Measurements from ENCODE around the gene CRCP. TPM values are rescaled to one million over a fixed set of nuclear protein-coding genes. Genes with fewer than 3 reads are reported as not detected.
"Not testable (repeated sequence)": the region's sequence is repeated elsewhere in the genome, so short reads cannot be mapped to it uniquely, and the experiment has no call there.

CRCP gene
- total RNA-seq, 1 donor from 2014 or later: 23.2 TPM

DNA sequence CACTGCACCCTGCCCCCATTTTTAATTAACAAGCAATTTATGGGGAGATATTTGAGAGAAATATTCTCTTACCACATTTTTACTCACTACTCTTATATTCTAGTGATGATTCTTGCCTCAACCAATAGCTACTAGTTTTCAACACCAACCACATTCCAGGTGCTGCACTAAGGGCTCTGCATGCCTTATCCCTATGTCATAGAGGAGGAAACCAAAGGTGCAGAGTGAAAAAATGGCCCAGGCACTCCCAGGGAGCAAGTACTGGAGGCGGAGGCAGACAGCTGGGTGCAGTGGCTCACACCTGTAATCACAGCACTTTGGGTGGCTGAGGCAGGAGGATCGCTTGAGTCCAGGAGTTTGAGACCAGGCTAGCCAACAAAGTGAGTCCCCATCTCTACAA is 55.0 kb downstream of the CRCP start:
- H3K27ac ChIP-seq (replicated peaks): no peak overlapping the region
- DNase-seq: no peak
- TF ChIP-seq, protein P1, sequence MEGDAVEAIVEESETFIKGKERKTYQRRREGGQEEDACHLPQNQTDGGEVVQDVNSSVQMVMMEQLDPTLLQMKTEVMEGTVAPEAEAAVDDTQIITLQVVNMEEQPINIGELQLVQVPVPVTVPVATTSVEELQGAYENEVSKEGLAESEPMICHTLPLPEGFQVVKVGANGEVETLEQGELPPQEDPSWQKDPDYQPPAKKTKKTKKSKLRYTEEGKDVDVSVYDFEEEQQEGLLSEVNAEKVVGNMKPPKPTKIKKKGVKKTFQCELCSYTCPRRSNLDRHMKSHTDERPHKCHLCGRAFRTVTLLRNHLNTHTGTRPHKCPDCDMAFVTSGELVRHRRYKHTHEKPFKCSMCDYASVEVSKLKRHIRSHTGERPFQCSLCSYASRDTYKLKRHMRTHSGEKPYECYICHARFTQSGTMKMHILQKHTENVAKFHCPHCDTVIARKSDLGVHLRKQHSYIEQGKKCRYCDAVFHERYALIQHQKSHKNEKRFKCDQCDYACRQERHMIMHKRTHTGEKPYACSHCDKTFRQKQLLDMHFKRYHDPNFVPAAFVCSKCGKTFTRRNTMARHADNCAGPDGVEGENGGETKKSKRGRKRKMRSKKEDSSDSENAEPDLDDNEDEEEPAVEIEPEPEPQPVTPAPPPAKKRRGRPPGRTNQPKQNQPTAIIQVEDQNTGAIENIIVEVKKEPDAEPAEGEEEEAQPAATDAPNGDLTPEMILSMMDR (IDR thresholded peaks at IDR 0.05; ENCODE audit: borderline replicate concordance): no peak
- no peaks in the 10 kb centered on the region for H3K27me3 ChIP-seq (ENCODE audit: low read depth)
- H3K4me3 ChIP-seq: no peak overlapping the region
- H3K36me3 ChIP-seq: no peaks in the 10 kb centered on the region
- no peaks in the 10 kb centered on the region for H3K9me3 ChIP-seq (replicated peaks)
- H3K4me1 ChIP-seq: peaks cover 22% of the 10 kb centered on the region
- intact Hi-C loops (cut with micrococcal nuclease): no loop called here

DNA sequence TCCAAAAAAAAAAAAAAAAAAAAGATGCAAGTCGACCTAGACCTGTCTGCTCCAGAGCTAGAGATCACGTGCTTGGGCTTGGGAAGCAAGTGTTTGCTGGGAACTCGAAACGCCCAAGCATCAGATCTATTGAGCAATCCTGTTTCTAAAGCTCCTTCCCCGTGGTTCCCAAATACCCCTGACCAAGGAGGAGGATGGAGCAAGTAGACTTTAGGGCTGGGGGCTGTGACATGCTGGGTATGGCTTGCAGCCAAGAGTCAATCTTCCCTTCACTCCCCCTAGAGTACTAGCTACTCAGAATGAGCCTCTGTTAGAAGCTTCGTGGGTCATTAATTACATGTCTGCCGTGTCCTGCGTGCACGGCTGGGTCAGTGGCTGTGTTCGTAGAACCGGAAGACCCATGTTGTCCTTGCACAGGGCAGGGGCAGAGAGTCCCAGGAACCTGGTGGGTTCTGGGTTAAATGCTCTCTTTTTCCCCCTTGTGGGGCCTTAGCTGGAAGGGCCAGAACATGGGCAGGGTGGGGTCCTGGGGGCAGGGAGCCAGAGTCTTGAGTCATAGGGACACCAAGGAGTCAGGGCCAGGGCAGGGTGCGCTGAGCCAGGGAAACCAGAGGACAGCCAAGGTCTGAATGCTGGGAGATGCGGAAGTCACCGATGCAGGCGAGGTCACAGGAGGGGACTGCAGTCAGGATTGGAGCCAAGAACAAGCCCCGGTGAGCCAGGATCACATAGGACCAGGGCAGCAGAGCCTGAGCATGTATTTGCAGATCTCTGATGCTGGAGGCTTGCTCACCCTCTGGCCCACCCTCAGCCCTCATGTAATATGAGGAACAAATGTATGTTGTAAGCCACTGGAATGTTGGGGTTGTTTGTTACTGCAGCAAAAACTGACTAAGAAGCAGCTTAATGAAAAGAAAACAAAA is 55.9 kb downstream of the CRCP start:
- DNase-seq: peak; percentile 80
- no peaks in the 10 kb centered on the region for H3K36me3 ChIP-seq
- H3K27me3 ChIP-seq (ENCODE audit: low read depth): no peaks in the 10 kb centered on the region
- H3K27ac ChIP-seq (replicated peaks): peak overlapping the region; percentile 80
- TF ChIP-seq, protein P1 (IDR thresholded peaks at IDR 0.05; ENCODE audit: borderline replicate concordance): no peak
- peaks cover 22% of the 10 kb centered on the region for H3K4me1 ChIP-seq
- H3K4me3 ChIP-seq: no peak overlapping the region
- intact Hi-C loops (cut with micrococcal nuclease): no loop called here
- no peaks in the 10 kb centered on the region for H3K9me3 ChIP-seq (replicated peaks)

DNA sequence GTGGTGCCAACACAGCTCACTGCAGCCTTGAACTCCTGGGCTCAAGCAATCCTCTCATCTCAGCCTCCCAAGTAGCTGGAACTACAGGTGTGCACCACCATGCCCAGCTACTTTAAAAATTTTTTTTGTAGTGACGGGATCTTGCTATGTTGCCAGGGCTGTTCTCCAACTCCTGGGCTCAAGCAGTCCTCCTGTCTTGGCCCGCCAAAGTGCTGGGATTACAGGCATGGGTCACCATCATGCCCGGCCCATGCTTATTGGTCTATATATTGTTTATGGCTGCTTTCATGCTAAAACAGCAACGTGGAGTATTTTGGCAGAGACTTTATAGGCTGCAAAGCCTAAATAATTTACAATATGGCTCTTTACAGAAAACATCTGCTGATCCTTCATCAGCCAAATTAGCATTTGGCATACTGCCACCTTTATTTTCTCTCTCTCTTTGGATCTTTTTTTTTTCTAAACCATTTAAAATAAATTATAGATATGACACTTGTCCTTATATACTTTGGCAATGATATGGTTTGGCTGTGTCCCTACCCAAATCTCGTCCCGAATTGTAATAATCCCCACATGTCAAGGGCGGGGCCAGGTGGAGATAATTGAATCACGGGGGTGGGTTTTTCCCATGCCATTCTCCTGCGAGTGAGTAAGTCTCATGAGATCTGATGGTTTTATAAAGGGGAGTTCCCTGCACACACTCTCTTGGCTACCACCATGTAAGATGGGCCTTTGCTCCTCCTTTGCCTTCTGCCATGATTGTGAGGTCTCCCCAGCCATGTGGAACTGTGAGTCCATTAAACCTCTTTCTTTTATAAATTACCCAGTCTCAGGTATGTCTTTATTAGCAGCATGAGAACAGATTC is 58.1 kb downstream of the CRCP start:
- DNase-seq; intact Hi-C loops (cut with micrococcal nuclease); H3K4me3 ChIP-seq: not testable (repeated sequence)

DNA sequence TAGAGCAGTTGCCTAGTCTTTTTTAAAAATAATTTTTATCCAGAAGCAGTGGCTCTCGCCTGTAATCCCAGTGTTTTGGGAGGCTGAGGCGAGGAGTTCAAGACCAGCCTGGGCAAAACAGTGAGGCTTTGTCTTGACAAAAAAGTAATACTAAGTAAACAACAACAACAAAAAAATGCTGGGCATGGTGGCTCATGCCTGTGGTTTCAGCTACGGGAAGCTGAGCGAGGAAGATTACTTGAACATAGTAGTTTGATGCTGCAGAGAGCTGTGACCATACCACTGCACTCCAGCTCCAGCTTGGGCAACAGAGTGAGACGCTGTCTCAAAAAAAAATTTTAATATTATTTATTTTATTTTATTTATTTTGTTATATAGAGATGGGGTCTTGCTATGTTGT is 59.2 kb downstream of the CRCP start:
- no peak for DNase-seq
- Histone ChIP-seq H3K27me3 (ENCODE audit: low read depth) (no peaks in the 10 kb centered on the region), H3K27ac (replicated peaks) (no peak overlapping the region), H3K4me3 (no peak overlapping the region), H3K9me3 (replicated peaks) (no peaks in the 10 kb centered on the region), H3K36me3 (no peaks in the 10 kb centered on the region), H3K4me1 (peaks cover 15% of the 10 kb centered on the region)
- TF ChIP-seq, protein P1 (IDR thresholded peaks at IDR 0.05; ENCODE audit: borderline replicate concordance): no peak
- intact Hi-C loops (cut with micrococcal nuclease): no loop called here

More for the DNA sequence above, 58.1 kb downstream of the CRCP start:
- peaks cover 19% of the 10 kb centered on the region for H3K4me1 ChIP-seq
- not testable (repeated sequence) for H3K27me3 ChIP-seq (ENCODE audit: low read depth); H3K36me3 ChIP-seq; H3K27ac ChIP-seq (replicated peaks); H3K9me3 ChIP-seq (replicated peaks)

DNA sequence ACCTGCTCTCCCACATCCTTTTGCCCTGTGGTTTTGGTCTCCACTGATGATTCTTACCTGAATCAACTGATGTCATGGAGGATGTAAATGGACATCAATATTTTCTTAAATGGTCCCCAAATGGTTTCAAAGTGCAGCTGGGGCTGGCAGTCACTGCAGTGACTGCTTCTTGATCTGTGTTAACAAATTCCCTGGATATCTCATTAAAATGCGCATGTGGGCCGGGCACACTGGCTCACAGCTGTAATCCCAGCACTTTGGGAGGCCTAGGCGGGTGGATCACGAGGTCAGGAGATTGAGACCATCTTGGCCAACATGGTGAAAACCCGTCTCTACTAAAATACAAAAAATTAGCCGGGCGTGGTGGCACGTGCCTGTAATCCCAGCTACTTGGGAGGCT is 60.4 kb downstream of the CRCP start:
- H3K4me3 ChIP-seq; H3K27me3 ChIP-seq (ENCODE audit: low read depth); H3K9me3 ChIP-seq (replicated peaks); DNase-seq; intact Hi-C loops (cut with micrococcal nuclease); H3K27ac ChIP-seq (replicated peaks); H3K36me3 ChIP-seq: not testable (repeated sequence)
- H3K4me1 ChIP-seq: peaks cover 14% of the 10 kb centered on the region

DNA sequence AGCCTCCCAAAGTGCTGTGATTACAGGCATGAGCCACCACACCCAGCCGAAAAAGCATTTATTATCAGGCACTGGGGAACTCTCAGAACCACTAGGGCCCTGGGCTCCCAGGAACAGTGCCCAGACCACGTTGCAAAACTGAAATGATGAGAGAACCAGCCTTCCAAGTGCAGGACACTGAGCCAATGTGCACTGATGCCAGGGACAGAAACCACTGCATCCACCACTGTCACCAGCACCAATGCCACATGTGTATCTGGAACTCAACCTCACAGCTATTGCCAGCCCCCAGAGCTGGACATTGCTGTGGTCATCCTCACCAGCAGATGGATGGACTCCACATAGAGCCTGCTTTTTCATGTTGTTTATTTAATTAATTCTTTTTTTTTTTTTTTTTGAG is 62.3 kb downstream of the CRCP start:
- TF ChIP-seq, protein P1 (IDR thresholded peaks at IDR 0.05; ENCODE audit: borderline replicate concordance): no peak
- DNase-seq: no peak
- intact Hi-C loops (cut with micrococcal nuclease): no loop called here
- Histone ChIP-seq H3K36me3 (no peaks in the 10 kb centered on the region), H3K9me3 (replicated peaks) (no peaks in the 10 kb centered on the region), H3K27me3 (ENCODE audit: low read depth) (no peaks in the 10 kb centered on the region), H3K4me3 (no peak overlapping the region), H3K4me1 (no peaks in the 10 kb centered on the region), H3K27ac (replicated peaks) (no peak overlapping the region)

Measured in left ventricle myocardium inferior (tissue), 1 donor.